Stimulated activated CD8-positive, alpha-beta memory T cell treated with anti-CD3 and anti-CD28 coated beads, Interleukin-2, amount 100 ng/mL, for 48 hours (primary cell): ENCODE results near the gene PPARGC1A.

Experiments
- DNase-seq, 2 donors: peaks; one replicate each; pipeline ENCODE4 v3.0.0-alpha.2; 2020; ENCODE audit warnings: low read depth in 2 of 2

PPARGC1A gene

DNA sequence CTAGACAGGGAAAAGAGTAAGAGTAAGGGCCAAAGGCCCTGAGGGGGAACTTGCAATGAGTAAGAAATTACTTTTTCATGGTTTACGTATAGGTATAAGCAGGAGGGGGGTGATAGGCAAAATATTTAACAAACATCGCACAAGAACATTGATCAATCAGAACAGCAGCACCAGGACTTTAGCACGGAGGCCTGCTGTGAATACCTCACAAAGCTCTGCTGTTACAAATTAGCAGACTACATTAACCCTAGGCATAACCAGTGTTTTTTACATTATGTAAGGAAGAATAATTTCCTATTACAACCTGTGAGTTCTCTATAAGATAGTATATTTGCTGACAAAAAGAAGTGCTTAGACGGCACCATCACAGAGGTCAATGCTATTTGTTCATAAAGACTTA lies 44.9 kb downstream of the PPARGC1A start:
- DNase-seq, result no peak

DNA sequence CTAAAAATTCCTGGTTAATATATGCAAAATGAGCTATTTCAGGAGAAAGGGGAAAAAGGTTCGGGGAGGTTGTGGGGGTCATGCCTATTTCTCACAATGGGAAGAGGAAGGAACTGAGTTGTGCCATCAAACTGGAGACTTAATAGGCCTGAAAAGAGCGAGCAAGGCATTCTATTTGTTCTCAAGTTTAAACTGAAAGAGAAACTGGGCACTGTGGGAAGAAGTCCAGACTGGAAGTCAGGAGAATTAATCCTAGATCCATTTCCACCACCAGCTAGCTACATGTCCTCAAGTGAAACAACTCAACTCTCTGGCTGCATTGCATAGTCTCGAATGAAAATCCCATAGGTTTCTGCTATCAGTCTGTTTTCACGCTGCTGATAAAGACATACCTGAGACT lies 50.6 kb downstream of the PPARGC1A start:
- DNase-seq, result no peak

DNA sequence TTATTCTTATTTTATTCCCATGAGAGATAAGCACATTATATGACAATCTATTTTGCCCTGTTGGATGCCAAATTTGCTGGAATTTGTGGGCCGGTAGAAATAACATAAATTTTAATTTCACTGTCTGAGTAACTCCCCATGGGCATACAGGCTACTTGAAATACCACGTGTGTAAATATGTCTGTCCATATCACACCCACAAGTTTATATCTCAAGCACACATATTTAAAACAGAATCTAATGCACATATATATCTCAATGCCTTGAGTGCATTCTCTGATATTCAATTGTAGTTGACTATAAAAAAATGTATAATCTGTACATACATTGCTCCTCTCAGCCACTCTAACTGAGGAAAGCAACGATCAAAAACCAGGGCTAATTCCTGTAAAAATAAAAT lies 51.2 kb downstream of the PPARGC1A start:
- DNase-seq, result no peak

- DNase-seq, result no peak
Observed at GRCh38 chr4:23838131-23838530, 51.7 kb downstream of the PPARGC1A start.

GRCh38 chr4:23837371-23837770 lies 52.5 kb downstream of the PPARGC1A start:
- DNase-seq, result no peak

DNA sequence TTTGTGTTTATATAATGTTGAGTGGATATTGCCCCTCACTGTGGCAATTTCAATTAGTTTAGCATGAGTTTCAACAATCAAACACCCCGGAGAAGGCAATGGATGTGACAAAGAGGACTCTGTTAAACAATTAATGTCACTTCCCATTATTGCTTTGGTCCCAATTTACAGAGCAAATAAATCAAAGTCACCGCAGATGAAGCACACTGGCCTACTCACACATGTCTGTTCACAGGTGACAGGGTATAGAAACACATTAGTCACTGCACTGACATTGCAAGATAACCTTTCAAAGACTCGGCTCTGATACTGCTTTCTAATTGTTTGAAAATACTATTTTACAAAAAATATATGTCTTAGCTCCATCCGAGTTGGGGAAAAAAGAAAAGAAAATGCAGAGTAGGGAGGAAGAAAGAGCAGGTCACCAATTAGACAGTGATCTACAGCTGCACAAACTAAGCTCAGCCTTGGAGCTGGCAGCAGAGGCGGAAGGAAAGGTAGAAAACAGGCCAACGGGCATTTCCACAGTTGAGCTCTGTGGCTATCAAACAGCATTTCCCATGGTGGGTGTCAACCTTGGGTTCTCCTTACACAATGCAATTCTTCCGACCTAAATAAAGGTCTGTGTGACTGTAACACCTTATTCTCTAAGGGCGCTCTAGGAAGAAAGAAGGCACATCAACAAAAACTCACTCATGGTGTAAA lies 53.9 kb downstream of the PPARGC1A start:
- DNase-seq, result no peak

GRCh38 chr4:23828779-23829178 lies 61.1 kb downstream of the PPARGC1A start:
- DNase-seq, result no peak

GRCh38 chr4:23828020-23828715 lies 61.7 kb downstream of the PPARGC1A start:
- no peak for DNase-seq

DNA sequence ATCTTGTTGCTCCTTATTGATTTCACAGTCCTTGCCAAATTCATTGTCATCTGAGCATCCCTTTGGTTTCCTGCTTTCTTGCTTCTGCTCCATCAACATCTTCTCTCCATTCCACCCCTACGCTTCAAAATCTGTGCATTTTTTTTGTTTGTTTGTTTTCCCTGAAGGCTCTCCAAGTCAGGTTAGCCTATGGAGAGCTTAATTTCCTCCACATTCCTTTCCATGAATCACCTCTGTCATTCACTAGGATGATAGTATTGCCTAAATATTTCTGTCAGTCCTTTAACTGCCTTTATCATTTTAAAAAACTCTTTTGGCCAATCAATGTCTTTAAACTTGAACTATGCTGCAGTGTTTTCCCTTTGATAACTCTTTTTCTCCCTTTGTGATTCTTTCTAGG lies 67.7 kb downstream of the PPARGC1A start:
- no peak for DNase-seq

DNA sequence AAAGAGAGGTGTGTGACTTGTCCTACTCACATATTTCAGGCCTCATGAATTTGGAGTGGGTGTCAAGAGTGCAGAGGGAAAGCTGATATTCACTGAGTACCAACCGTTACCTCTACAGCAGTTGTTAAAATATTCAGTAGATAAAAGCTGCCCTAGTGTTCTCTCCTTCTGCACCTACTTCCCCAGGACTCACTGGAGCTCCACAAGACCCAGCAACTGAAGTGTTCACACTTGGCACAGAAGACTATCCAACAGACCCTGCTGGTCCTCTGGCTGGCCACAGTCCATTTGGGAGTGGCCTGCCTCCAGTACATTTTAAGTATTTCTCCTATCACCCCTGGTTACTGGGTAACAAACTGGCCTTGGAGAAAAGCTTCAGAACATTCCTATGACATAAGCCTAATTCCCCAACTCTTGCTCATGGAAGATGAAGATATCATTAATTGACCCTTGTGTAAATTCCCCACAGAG lies 70.8 kb downstream of the PPARGC1A start:
- no peak for DNase-seq

- no peak for DNase-seq
Observed at GRCh38 chr4:23818097-23818885, 71.6 kb downstream of the PPARGC1A start.

GRCh38 chr4:23814996-23815660 lies 74.7 kb downstream of the PPARGC1A start:
- DNase-seq, result no peak

GRCh38 chr4:23814587-23814986 lies 75.3 kb downstream of the PPARGC1A start:
- DNase-seq, result no peak

DNA sequence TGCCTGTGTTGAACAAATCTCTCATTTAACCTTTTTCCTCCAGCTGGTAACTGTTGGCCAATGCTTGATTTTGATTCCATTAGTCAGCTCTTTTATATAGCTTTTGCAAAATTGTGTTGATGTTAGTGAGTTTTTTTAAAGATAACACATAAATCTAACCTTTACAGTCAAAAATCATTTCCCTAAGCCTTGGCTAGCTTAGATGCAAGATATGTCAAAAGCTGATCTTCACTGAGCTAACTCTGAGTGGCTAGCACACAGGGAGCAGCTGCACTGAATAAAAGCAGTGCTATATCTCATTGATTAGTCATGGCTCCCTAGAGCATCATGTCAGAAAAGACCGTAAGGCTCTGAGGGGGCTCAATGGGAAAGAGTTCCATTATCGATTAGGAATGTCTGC lies 78.7 kb downstream of the PPARGC1A start:
- DNase-seq, result no peak

DNA sequence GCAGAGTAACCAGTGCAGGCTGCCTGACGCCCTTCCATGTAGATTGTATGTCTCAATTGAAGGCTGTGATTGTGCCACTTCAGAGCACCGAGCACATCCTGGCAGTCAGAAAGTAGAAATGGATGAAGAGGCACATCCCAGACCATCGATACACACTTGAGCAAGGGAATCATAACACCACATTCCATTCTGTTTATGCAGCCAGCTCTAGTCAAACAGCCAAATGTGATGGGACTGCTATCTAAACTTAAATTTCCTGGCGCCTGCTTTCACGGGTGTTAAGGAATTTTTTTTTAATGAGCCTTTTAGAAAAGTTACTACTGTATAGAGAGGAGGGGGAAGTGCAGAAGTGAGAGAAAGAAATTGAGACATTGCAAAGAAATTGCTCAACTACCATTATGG lies 84.4 kb downstream of the PPARGC1A start:
- no peak for DNase-seq

DNA sequence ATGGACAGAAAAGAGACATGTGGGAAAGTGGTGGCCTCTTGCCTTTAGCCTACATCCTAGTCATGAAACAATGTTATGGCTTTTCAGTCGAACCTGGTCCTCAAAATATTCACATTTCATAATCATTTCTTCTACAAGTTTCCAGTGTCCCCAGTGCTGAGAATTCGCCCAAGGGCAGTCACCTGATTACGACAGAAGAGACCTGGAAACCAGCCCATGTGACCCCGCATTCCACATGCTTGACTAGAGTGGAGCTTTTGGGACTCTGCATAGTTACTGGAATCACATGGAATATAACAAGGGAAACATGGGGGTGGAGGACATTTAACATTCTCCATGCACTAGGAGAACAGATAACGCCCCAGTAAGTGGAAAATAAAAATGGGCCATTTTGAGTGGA lies 100.1 kb downstream of the PPARGC1A start:
- no peak for DNase-seq

DNA sequence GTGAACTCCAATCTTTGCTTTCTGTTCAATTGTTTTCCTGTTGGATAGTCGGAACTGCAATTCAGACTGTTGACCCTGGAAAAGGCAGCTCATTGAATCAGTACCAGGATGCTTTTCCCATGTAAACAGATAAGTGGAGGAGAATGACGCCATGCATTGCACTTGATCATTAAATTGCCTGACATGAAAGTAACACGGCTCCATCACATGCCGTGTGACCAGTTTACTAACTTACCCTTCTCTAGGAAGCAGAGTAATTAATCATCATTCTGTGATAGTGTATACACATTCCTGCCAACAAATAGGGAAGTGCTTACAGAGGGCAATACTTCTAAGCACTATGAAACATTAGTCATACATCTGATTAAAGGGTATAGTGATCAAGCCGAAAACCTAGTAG lies 101.4 kb downstream of the PPARGC1A start:
- DNase-seq, result no peak

- DNase-seq, result no peak
Observed at GRCh38 chr4:23788027-23788426, 101.8 kb downstream of the PPARGC1A start.

DNA sequence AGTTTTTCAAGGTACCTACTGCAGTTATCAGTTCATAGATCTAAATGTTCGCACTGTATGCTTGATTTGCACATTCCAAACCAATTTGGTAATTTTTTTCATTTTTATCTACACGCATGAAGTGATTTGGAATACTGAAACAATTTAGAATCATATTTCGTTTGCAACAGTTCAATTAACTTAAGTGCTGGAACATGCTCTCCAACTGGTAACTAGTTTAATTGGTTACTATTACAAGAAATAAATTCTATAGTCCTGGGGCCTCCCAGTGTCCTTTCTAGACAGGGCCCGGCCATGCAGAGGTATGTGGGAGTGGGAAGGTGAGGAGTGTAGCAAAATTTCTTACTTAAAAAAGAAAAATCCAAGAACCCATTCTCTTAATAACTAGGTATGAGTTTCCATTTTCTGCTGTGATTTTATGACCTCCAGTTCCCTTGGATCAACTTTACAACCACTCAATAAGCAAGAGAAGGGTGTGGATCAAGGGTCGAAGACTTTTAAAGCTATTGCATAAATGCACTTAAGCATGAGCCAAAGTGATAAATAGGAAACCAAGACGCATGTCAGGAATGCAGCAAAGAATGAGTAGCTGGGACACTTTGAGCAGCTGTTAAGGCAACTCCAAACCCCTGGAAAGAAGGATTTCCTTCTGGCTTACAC lies 106.9 kb downstream of the PPARGC1A start:
- no peak for DNase-seq

GRCh38 chr4:23779839-23780238 lies 110.0 kb downstream of the PPARGC1A start:
- DNase-seq, result no peak

DNA sequence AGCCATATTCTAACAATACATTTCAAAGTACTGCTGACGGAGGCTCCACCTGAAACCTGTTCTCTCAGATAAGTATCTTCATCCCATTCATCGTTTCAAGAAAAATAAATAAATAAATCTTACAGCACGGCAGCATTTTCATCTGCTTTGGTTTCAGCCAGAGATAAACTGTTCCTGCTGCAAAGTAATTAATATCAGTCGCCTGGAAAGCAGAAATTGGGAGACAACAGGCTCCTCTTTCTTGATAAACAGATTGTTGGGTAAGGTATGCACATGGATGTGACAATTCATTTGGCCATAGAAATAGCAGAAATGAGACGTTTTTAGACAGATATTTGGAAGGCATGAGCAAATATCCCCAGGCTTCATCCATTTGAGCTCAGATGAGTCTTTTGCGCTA lies 110.4 kb downstream of the PPARGC1A start:
- no peak for DNase-seq

DNA sequence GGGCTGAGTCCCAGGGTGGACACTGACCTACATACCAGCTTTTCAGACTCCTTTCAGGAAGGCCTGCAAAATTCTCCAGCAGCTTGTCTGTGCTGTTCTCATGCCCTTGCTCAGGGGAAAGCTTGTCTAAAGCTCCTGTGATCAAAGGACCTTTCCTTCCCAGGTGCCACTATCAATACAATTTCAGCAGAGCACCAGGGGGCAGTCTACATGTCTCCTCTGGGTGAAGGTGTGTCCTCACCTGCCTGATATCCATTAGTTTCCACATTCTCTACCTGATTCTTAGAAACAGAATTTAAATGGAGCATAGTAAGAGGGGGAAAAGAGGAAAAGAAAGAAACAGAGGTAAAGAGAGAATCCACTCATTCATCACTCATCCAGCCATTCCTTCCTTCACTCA lies 114.2 kb downstream of the PPARGC1A start:
- no peak for DNase-seq
